Measurements from ENCODE around the gene GNAZ.

DNA sequence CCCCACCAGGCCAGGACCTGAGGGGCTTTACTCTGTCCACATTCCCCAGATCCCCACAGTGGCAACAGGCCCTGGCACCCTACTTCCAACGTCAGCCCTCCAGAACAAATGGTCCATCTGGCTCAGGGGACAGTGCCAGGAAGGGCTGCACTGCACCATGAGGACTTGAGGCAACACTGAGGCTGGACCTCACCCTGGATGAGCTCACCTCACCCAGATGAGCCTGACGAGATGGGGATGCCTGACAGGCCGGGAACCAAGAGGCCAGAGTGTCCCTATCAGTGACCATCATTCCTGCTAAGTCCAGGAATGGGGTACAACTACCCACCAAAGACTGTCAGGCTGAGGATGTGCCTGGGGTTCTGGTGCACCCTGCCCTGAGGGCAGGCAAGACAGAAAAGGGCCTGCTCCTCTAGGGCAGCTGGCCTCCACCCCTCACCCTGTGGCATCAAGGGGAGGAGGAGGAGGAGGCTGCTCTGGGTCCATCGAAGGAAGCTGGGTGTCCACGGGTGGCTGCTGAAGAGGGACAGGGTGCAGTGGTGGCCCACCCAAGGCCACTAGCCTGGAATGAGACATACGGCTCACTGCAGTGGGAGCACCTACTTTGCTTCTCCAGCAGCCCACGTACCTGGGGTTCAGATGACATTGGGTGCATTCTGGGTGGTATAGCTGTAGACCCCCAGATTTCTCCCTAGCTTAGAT lies 56.9 kb downstream of the GNAZ start:
- no peak for TF ChIP-seq CTCF (IDR thresholded peaks at IDR 0.05)
- TF ChIP-seq ZFX (IDR thresholded peaks at IDR 0.05; ENCODE audit: borderline replicate concordance), result no peak
